K562 (cell line): Measurements from ENCODE around the gene KIF26B. TPM values are rescaled to one million over a fixed set of nuclear protein-coding genes. Genes with fewer than 3 reads are reported as not detected.

Source experiments
- BCLAF1 ChIP-seq, 2 experiments: fragments of 450-650 bp in 1 of 2; IDR thresholded peaks; 2 replicates each; pipeline ENCODE4 v1.6.1; 2011 to 2017; ENCODE audit warnings: low read depth in 2 of 2, antibody characterized with exemption in 1 of 2, borderline replicate concordance in 1 of 2, low read length in 1 of 2, mild to moderate bottlenecking in 1 of 2, mixed read lengths in 1 of 2; ENCODE audit not compliant: control insufficient read depth in 1 of 2
- CEBPB ChIP-seq: fragments of 450-650 bp; IDR thresholded peaks from 2 replicates; pipeline ENCODE4 v1.6.1; 2016; ENCODE audit warnings: missing genetic modification characterization, missing compliant biosample characterization
- CEBPG ChIP-seq, 3 experiments: fragments of 200-800 bp in 1 of 3; sonication (Bioruptor generic) in 1 of 3; sonication (generic) in 1 of 3; formaldehyde crosslinking in 1 of 3; IDR thresholded peaks in 2 of 3; conservative IDR thresholded peaks in 1 of 3; 2 replicates each; pipeline versions ENCODE4 v1.6.1 to v1.8.0; 2016 to 2022; ENCODE audit warnings: missing compliant biosample characterization in 2 of 3, missing genetic modification characterization in 2 of 3, mild to moderate bottlenecking in 1 of 3, missing genetic modification reagents in 1 of 3
- OTX1 ChIP-seq: fragments of 450-650 bp; formaldehyde crosslinking; IDR thresholded peaks from 2 replicates; pipeline ENCODE4 v1.4.0; 2022; ENCODE audit warnings: mild to moderate bottlenecking
- RNF219 ChIP-seq: fragments of 250-450 bp; sonication (Bioruptor Pico); IDR thresholded peaks from 2 replicates; pipeline ENCODE4 v1.5.0; 2022; ENCODE audit warnings: mild to moderate bottlenecking
- ZNF12 ChIP-seq: sonication (generic); formaldehyde crosslinking; IDR thresholded peaks from 2 replicates; pipeline ENCODE4 v1.4.0; 2020; ENCODE audit warnings: mild to moderate bottlenecking, missing genetic modification reagents
- polyA plus RNA-seq, 8 experiments: library from polyadenylated mRNA; depleted of rRNA in 4 of 8; stranded (reverse) in 5 of 8; unstranded in 3 of 8; fragments of >200 nt; fragmentation: Nextera tagmentation in 2 of 8; fragmentation: Illumina TruSeq in 1 of 8; extraction: Ambion mirVana in 2 of 8; extraction: Trizol in 1 of 8; gene quantifications; 2 replicates each; pipeline versions ENCODE4 v1.2.1 to v1.2.3, GENCODE V29; 2011 to 2014; ENCODE audit warnings: inconsistent platforms in 1 of 8, missing spikeins in 1 of 8
- total RNA-seq, 7 experiments: library from RNA; depleted of rRNA in 6 of 7; stranded (reverse); fragments of >200 nt in 6 of 7; fragmentation: Illumina TruSeq in 2 of 7; extraction: Trizol in 2 of 7; gene quantifications; 2 replicates each; pipeline versions ENCODE4 v1.2.1 to v1.2.3, GENCODE V29; 2011 to 2021; ENCODE audit warnings: low replicate concordance in 1 of 7

KIF26B gene
- total and polyA plus RNA-seq, 9 of the 15 experiments (the other 6 are each of a cell fraction or from before 2014, with no cell fraction given): 0.02 to 0.08 (median 0.03) TPM; not detected in 6

- TF ChIP-seq RNF219 (CRISPR knock-in tag) (no peak), BCLAF1 (IDR thresholded peaks at IDR 0.05; ENCODE audit: borderline replicate concordance in 1 of 2, control insufficient read depth in 1 of 2, low read depth in 2 of 2, low read length in 1 of 2) (no peak), OTX1 (no peak), CEBPG (CRISPR knock-in tag; IDR thresholded peaks at IDR 0.05) (peak; percentile 42; the same call in 1 of the 2 replicates), CEBPG (tag; conservative IDR thresholded peaks at IDR 0.05 in 1 of 2, IDR thresholded peaks at IDR 0.05 in 1 of 2) (peak; percentile 87 to 91), ZNF12 (CRISPR knock-in tag) (no peak), CEBPB (tag) (peak; percentile 74)
- TF ChIP-seq, all 486 proteins: peak for 3
Measured at GRCh38 chr1:245599371-245600174, 444.8 kb downstream of the KIF26B start (continued).
